C4-2B (cell line): ENCODE data around the gene SLAMF8.

Experiments
- ZFX ChIP-seq: fragments of 450-650 bp; IDR thresholded peaks from 2 replicates; pipeline ENCODE4 v1.6.1; 2017
- TF ChIP-seq, protein P1 (sequence below): fragments of 450-650 bp; conservative IDR thresholded peaks from 2 replicates; pipeline ENCODE4 v1.5.1; 2017; ENCODE audit warnings: mild to moderate bottlenecking

- TF ChIP-seq, protein P1, sequence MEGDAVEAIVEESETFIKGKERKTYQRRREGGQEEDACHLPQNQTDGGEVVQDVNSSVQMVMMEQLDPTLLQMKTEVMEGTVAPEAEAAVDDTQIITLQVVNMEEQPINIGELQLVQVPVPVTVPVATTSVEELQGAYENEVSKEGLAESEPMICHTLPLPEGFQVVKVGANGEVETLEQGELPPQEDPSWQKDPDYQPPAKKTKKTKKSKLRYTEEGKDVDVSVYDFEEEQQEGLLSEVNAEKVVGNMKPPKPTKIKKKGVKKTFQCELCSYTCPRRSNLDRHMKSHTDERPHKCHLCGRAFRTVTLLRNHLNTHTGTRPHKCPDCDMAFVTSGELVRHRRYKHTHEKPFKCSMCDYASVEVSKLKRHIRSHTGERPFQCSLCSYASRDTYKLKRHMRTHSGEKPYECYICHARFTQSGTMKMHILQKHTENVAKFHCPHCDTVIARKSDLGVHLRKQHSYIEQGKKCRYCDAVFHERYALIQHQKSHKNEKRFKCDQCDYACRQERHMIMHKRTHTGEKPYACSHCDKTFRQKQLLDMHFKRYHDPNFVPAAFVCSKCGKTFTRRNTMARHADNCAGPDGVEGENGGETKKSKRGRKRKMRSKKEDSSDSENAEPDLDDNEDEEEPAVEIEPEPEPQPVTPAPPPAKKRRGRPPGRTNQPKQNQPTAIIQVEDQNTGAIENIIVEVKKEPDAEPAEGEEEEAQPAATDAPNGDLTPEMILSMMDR: no peak
- no peak for TF ChIP-seq ZFX
Observed at GRCh38 chr1:159880430-159880829, 53.8 kb downstream of the SLAMF8 start.
